Progenitor cell of endocrine pancreas (in vitro differentiated cells): ENCODE data around the gene EIF4E1B. TPM values are rescaled to one million over a fixed set of nuclear protein-coding genes. Genes with fewer than 3 reads are reported as not detected.

Experiments
- DNase-seq: peaks from one replicate; pipeline ENCODE4 v3.0.0; 2021; ENCODE audit warnings: low spot score; ENCODE audit not compliant: unreplicated experiment
- H3K27ac Mint-ChIP-seq: 2 replicates; pipeline ENCODE4 v1.8.0; 2021; ENCODE audit warnings: mild to moderate bottlenecking, moderate library complexity, mixed read lengths
- H3K27me3 Mint-ChIP-seq: 2 replicates; pipeline ENCODE4 v1.8.0; 2021; ENCODE audit warnings: mixed read lengths
- H3K36me3 Mint-ChIP-seq: 2 replicates; pipeline ENCODE4 v1.8.0; 2022; ENCODE audit warnings: mixed read lengths; ENCODE audit not compliant: insufficient read depth
- H3K4me1 Mint-ChIP-seq: 2 replicates; pipeline ENCODE4 v1.8.0; 2021; ENCODE audit warnings: low read depth, mixed read lengths
- H3K4me3 Mint-ChIP-seq: 2 replicates; pipeline ENCODE4 v1.8.0; 2021; ENCODE audit warnings: low read depth, mild to moderate bottlenecking, moderate library complexity, mixed read lengths
- H3K9me3 Mint-ChIP-seq: 2 replicates; pipeline ENCODE4 v1.8.0; 2021; ENCODE audit warnings: low read depth, mixed read lengths
- CTCF ChIP-seq: fragments of 200-600 bp; sonication (generic); IDR thresholded peaks from one replicate; pipeline ENCODE4 v1.5.0; 2021; ENCODE audit warnings: antibody characterized with exemption, mild to moderate bottlenecking; ENCODE audit not compliant: unreplicated experiment
- total RNA-seq: library from RNA; stranded (reverse); gene quantifications from 2 replicates; pipeline ENCODE4 v1.2.1, GENCODE V29; 2021

EIF4E1B gene
- total RNA-seq, 1 donor from 2014 or later = not detected

- H3K4me3 Mint-ChIP-seq = no peak overlapping the region
- DNase-seq = no peak
- peaks cover 90% of the 10 kb centered on the region for H3K27me3 Mint-ChIP-seq
Observed at GRCh38 chr5:176619569-176620332, 10.7 kb upstream of the EIF4E1B start.

GRCh38 chr5:176620333-176620981 lies 10.0 kb upstream of the EIF4E1B start:
- no peaks in the 10 kb centered on the region for H3K4me1 Mint-ChIP-seq
- H3K27ac Mint-ChIP-seq = no peak overlapping the region
- no peak for DNase-seq
- H3K27me3 Mint-ChIP-seq = peaks cover 89% of the 10 kb centered on the region
- TF ChIP-seq CTCF = no peak
- H3K9me3 Mint-ChIP-seq = no peaks in the 10 kb centered on the region
- H3K36me3 Mint-ChIP-seq = no peaks in the 10 kb centered on the region
- H3K4me3 Mint-ChIP-seq = no peak overlapping the region

More at GRCh38 chr5:176619569-176620332, 10.7 kb upstream of the EIF4E1B start:
- no peak for TF ChIP-seq CTCF
- H3K36me3 Mint-ChIP-seq = no peaks in the 10 kb centered on the region
- no peaks in the 10 kb centered on the region for H3K4me1 Mint-ChIP-seq
- H3K27ac Mint-ChIP-seq = no peak overlapping the region
- no peaks in the 10 kb centered on the region for H3K9me3 Mint-ChIP-seq

DNA sequence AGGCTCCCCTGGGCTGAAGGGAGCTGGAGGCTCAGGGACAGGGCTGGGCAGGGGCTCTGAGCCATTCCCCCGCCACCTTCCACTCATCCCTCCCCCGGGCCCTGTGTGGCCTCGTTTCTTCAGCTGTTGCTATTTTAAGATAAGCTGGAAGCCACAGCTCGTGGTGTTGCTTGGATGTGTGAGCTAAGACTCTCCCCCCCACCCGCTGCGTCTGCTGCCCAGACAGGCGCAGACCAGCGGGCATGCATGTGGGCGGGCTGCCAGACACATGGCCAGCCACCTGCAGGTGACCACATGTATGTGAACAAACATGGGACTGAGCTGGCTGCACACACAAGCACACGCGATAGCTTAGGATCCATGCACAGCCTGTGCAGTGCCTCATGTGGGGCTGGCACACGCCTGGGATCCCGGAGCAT lies 8.8 kb upstream of the EIF4E1B start:
- Mint-ChIP-seq H3K27me3 (peaks cover 88% of the 10 kb centered on the region), H3K36me3 (no peaks in the 10 kb centered on the region), H3K4me1 (no peaks in the 10 kb centered on the region), H3K9me3 (no peaks in the 10 kb centered on the region), H3K4me3 (no peak overlapping the region), H3K27ac (no peak overlapping the region)
- no peak for TF ChIP-seq CTCF
- no peak for DNase-seq

- TF ChIP-seq CTCF = no peak
- no peaks in the 10 kb centered on the region for H3K4me1 Mint-ChIP-seq
- H3K36me3 Mint-ChIP-seq = no peaks in the 10 kb centered on the region
- peaks cover 88% of the 10 kb centered on the region for H3K27me3 Mint-ChIP-seq
- DNase-seq = no peak
- H3K27ac Mint-ChIP-seq = no peak overlapping the region
- no peaks in the 10 kb centered on the region for H3K9me3 Mint-ChIP-seq
- no peak overlapping the region for H3K4me3 Mint-ChIP-seq
Observed at GRCh38 chr5:176624142-176624541, 6.3 kb upstream of the EIF4E1B start.

- no peak for DNase-seq
- TF ChIP-seq CTCF = no peak
- Mint-ChIP-seq H3K27me3 (peaks cover 88% of the 10 kb centered on the region), H3K4me3 (no peak overlapping the region), H3K27ac (no peak overlapping the region), H3K4me1 (no peaks in the 10 kb centered on the region), H3K36me3 (no peaks in the 10 kb centered on the region), H3K9me3 (no peaks in the 10 kb centered on the region)
Observed at GRCh38 chr5:176624938-176625337, 5.5 kb upstream of the EIF4E1B start.
